ENCODE measurements around the gene CXXC1. TPM values are rescaled to one million over a fixed set of nuclear protein-coding genes. Genes with fewer than 3 reads are reported as not detected.

CXXC1 gene
- total and polyA plus RNA-seq, 4 donors: 21.7 to 38.4 (median 30.0) TPM

DNA sequence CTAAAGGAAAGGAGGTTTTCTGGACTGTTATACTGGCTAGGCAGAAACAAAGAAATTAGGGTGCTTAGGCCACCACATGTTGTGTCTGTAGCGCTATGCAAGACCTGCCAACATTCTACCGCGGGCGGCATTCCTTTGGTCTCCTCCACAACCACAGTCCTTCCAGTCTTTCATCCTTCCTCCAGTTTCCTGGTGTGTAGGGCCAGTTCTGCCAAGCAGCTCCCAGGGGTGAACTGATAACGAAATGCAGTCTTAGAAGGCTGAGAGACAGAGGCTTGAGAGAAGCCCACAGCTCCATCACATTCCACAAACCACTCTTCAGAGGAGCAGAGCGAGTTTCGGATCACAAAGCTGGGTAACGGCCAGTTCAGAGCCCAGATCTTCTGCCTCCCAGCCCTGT lies 19.5 kb upstream of the CXXC1 start:
- WGBS: 75% methylated on average over 8 of the region's 8 CpGs
- Histone ChIP-seq H3K4me3 (ENCODE audit: low read depth in 1 of 3, low read length in 3 of 3) (no peak overlapping the region), H3K36me3 (ENCODE audit: control insufficient read depth in 4 of 4, insufficient read depth in 3 of 4, low read depth in 1 of 4, low read length in 3 of 4) (no peaks in the 10 kb centered on the region), H3K9me3 (ENCODE audit: control insufficient read depth in 4 of 4, low read length in 3 of 4) (no peaks in the 10 kb centered on the region), H3K27me3 (ENCODE audit: control insufficient read depth in 4 of 4, insufficient read depth in 4 of 4, low read length in 3 of 4) (no peaks in the 10 kb centered on the region), H3K9ac (ENCODE audit: low read depth in 1 of 2, low read length in 2 of 2) (no peak overlapping the region), H3K27ac (ENCODE audit: low read depth in 1 of 2, low read length in 2 of 2) (no peak overlapping the region), H3K4me1 (ENCODE audit: control insufficient read depth in 4 of 4, insufficient read depth in 4 of 4, low read length in 3 of 4) (peaks cover 0 to 19% (median 5%) of the 10 kb centered on the region in 4 donors)
- TF ChIP-seq HNF4G (IDR thresholded peaks at IDR 0.05) (no peak), GABPA (IDR thresholded peaks at IDR 0.05 in 1 of 2, conservative IDR thresholded peaks at IDR 0.05 in 1 of 2) (no peak), SP1 (IDR thresholded peaks at IDR 0.05) (no peak), JUND (IDR thresholded peaks at IDR 0.05) (no peak)
- DNase-seq (ENCODE audit: low spot score): no peak

DNA sequence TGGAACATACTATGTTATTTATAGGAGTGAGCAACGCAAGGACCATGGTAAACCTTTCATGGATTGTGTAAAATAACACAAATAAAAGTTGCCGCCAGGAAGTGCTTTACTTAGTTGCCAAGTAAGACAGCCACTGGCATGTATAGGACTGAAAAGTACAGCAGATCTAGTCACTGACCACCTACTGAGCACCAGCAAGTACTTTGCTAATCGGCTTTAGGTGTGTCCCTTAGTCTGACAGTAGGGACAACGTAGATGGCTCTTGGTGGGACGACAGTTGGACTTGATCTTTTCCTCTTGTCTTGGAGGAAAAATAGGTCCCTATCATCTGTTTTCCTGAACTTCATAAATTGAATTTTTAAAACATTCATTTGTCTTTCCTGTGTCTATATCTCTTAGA lies 13.6 kb upstream of the CXXC1 start:
- 65% methylated on average over 5 of the region's 5 CpGs for WGBS
- H3K4me3 ChIP-seq (ENCODE audit: low read depth in 1 of 3, low read length in 3 of 3): no peak overlapping the region
- H3K9me3 ChIP-seq (ENCODE audit: control insufficient read depth in 4 of 4, low read length in 3 of 4): no peaks in the 10 kb centered on the region
- no peak for DNase-seq (ENCODE audit: low spot score)
- H3K4me1 ChIP-seq (ENCODE audit: control insufficient read depth in 4 of 4, insufficient read depth in 4 of 4, low read length in 3 of 4): peaks cover 0 to 10% (median 6%) of the 10 kb centered on the region in 4 donors
- H3K27ac ChIP-seq (ENCODE audit: low read depth in 1 of 2, low read length in 2 of 2): no peak overlapping the region
- no peaks in the 10 kb centered on the region for H3K36me3 ChIP-seq (ENCODE audit: control insufficient read depth in 4 of 4, insufficient read depth in 3 of 4, low read depth in 1 of 4, low read length in 3 of 4)
- no peaks in the 10 kb centered on the region for H3K27me3 ChIP-seq (ENCODE audit: control insufficient read depth in 4 of 4, insufficient read depth in 4 of 4, low read length in 3 of 4)
- TF ChIP-seq RAD21 (IDR thresholded peaks at IDR 0.05): no peak
- no peak for TF ChIP-seq EGR1 (IDR thresholded peaks at IDR 0.05; ENCODE audit: low read depth in 2 of 2)
- H3K9ac ChIP-seq (ENCODE audit: low read depth in 1 of 2, low read length in 2 of 2): no peak overlapping the region

DNA sequence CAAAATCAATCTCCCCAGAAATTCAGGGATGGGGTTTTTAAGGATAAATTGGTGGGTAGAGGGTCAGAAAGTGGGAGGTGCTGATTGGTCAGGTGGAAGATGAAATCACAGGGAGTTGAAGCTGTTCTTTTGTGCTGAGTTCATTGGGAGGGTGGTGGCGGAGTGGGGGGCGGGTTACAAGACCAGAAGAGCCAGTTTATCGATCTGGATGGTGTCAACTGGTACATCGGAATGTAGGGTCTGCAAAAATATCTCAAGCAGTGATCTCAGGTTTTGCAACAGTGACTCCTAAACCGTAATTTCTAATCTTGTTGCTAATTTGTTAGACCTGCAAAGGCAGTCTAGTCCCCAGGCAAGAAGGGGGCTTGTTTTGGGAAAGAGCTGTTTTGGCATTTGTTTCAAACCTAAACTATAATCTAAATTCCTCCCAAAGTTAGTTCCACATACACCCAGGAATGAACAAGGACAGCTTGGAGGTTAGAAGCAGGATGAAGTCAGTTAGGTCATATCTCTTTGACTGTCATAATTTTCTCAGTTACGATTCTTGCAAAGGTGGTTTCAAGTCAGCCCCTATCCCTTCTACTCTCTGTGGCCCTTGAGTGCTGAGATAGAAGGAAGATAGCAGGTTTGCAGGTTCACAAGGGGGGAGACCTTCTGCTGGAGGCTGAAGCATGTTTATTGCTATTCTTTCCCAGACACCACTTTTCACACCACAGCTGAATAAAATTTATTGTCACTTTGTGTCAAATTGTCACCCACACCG lies 12.3 kb upstream of the CXXC1 start:
- Histone ChIP-seq H3K9ac (ENCODE audit: low read depth in 1 of 2, low read length in 2 of 2) (no peak overlapping the region), H3K4me3 (ENCODE audit: low read depth in 1 of 3, low read length in 3 of 3) (no peak overlapping the region), H3K27me3 (ENCODE audit: control insufficient read depth in 4 of 4, insufficient read depth in 4 of 4, low read length in 3 of 4) (no peaks in the 10 kb centered on the region), H3K4me1 (ENCODE audit: control insufficient read depth in 4 of 4, insufficient read depth in 4 of 4, low read length in 3 of 4) (peaks cover 0 to 10% (median 6%) of the 10 kb centered on the region in 4 donors), H3K36me3 (ENCODE audit: control insufficient read depth in 4 of 4, insufficient read depth in 3 of 4, low read depth in 1 of 4, low read length in 3 of 4) (no peaks in the 10 kb centered on the region), H3K27ac (ENCODE audit: low read depth in 1 of 2, low read length in 2 of 2) (no peak overlapping the region), H3K9me3 (ENCODE audit: control insufficient read depth in 4 of 4, low read length in 3 of 4) (no peaks in the 10 kb centered on the region)
- 83% methylated on average over 7 of the region's 7 CpGs for WGBS
- no peak for DNase-seq (ENCODE audit: low spot score)
- TF ChIP-seq NR2F2 (IDR thresholded peaks at IDR 0.05) (no peak), YY1 (IDR thresholded peaks at IDR 0.05) (no peak), HNF4G (IDR thresholded peaks at IDR 0.05) (no peak), SP1 (IDR thresholded peaks at IDR 0.05) (no peak), EGR1 (IDR thresholded peaks at IDR 0.05; ENCODE audit: low read depth in 2 of 2) (no peak), GABPA (IDR thresholded peaks at IDR 0.05 in 1 of 2, conservative IDR thresholded peaks at IDR 0.05 in 1 of 2) (no peak), RXRA (IDR thresholded peaks at IDR 0.05) (no peak), TAF1 (conservative IDR thresholded peaks at IDR 0.05) (no peak), HNF4A (conservative IDR thresholded peaks at IDR 0.05) (no peak), FOXA2 (IDR thresholded peaks at IDR 0.05) (no peak), RAD21 (IDR thresholded peaks at IDR 0.05) (no peak), FOXA1 (IDR thresholded peaks at IDR 0.05) (no peak), JUND (IDR thresholded peaks at IDR 0.05) (no peak)
- TF ChIP-seq, protein P1, sequence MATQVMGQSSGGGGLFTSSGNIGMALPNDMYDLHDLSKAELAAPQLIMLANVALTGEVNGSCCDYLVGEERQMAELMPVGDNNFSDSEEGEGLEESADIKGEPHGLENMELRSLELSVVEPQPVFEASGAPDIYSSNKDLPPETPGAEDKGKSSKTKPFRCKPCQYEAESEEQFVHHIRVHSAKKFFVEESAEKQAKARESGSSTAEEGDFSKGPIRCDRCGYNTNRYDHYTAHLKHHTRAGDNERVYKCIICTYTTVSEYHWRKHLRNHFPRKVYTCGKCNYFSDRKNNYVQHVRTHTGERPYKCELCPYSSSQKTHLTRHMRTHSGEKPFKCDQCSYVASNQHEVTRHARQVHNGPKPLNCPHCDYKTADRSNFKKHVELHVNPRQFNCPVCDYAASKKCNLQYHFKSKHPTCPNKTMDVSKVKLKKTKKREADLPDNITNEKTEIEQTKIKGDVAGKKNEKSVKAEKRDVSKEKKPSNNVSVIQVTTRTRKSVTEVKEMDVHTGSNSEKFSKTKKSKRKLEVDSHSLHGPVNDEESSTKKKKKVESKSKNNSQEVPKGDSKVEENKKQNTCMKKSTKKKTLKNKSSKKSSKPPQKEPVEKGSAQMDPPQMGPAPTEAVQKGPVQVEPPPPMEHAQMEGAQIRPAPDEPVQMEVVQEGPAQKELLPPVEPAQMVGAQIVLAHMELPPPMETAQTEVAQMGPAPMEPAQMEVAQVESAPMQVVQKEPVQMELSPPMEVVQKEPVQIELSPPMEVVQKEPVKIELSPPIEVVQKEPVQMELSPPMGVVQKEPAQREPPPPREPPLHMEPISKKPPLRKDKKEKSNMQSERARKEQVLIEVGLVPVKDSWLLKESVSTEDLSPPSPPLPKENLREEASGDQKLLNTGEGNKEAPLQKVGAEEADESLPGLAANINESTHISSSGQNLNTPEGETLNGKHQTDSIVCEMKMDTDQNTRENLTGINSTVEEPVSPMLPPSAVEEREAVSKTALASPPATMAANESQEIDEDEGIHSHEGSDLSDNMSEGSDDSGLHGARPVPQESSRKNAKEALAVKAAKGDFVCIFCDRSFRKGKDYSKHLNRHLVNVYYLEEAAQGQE (IDR thresholded peaks at IDR 0.05): no peak
- TF ChIP-seq, protein P2, sequence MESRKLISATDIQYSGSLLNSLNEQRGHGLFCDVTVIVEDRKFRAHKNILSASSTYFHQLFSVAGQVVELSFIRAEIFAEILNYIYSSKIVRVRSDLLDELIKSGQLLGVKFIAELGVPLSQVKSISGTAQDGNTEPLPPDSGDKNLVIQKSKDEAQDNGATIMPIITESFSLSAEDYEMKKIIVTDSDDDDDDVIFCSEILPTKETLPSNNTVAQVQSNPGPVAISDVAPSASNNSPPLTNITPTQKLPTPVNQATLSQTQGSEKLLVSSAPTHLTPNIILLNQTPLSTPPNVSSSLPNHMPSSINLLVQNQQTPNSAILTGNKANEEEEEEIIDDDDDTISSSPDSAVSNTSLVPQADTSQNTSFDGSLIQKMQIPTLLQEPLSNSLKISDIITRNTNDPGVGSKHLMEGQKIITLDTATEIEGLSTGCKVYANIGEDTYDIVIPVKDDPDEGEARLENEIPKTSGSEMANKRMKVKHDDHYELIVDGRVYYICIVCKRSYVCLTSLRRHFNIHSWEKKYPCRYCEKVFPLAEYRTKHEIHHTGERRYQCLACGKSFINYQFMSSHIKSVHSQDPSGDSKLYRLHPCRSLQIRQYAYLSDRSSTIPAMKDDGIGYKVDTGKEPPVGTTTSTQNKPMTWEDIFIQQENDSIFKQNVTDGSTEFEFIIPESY (IDR thresholded peaks at IDR 0.05): no peak
- TF ChIP-seq, protein P3, sequence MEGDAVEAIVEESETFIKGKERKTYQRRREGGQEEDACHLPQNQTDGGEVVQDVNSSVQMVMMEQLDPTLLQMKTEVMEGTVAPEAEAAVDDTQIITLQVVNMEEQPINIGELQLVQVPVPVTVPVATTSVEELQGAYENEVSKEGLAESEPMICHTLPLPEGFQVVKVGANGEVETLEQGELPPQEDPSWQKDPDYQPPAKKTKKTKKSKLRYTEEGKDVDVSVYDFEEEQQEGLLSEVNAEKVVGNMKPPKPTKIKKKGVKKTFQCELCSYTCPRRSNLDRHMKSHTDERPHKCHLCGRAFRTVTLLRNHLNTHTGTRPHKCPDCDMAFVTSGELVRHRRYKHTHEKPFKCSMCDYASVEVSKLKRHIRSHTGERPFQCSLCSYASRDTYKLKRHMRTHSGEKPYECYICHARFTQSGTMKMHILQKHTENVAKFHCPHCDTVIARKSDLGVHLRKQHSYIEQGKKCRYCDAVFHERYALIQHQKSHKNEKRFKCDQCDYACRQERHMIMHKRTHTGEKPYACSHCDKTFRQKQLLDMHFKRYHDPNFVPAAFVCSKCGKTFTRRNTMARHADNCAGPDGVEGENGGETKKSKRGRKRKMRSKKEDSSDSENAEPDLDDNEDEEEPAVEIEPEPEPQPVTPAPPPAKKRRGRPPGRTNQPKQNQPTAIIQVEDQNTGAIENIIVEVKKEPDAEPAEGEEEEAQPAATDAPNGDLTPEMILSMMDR (IDR thresholded peaks at IDR 0.05; ENCODE audit: low read depth, low read length, missing input control): no peak
- TF ChIP-seq, protein P4, sequence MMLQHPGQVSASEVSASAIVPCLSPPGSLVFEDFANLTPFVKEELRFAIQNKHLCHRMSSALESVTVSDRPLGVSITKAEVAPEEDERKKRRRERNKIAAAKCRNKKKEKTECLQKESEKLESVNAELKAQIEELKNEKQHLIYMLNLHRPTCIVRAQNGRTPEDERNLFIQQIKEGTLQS (IDR thresholded peaks at IDR 0.05): no peak
- TF ChIP-seq, protein P5, sequence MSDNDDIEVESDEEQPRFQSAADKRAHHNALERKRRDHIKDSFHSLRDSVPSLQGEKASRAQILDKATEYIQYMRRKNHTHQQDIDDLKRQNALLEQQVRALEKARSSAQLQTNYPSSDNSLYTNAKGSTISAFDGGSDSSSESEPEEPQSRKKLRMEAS (IDR thresholded peaks at IDR 0.05): no peak
